GM18526 (cell line): Measurements from ENCODE around the gene GSK3B.

Experiments used
- POLR2A ChIP-seq: IDR thresholded peaks from 3 replicates; pipeline ENCODE4 v1.6.1; 2011; ENCODE audit not compliant: insufficient read length; ENCODE audit errors: extremely low read depth

The GSK3B gene

DNA sequence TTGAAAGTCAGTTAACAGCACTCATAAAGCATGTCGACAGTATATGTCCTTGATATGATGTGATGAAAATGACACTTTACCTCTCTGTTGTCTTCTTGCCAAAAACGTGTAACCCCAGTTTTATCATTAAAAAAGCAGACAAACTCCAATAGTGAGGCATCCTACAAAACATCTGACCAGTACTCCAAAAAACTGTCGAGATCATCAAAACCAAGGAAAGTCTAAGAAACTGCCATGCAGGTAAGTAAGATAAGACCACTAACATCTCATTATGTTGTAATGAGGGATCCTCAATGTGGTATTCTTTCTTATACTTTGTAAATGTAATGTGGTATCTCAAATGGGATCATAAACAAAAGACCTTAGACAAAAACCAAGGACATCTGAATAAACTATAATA, 160.0 kb downstream of the GSK3B start:
- TF ChIP-seq POLR2A: no peak

DNA sequence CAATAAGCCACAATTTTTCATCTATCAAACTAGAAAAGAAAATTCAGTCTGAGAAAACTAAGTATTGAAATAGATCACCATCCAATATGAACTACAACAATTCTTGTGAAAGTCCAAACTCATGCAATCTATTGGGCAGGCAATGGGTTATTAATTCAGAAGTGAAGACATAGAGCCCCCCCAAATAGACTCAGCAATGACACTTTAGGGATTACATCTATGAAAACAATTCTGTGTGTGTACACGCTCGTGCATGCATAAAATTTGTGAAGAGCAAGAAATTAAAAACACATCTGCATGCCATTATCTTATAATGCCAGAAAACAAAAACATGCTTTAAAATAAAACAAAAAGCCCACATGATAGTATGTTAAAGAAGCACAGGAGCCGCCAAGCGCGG, 161.0 kb downstream of the GSK3B start:
- TF ChIP-seq POLR2A: no peak

DNA sequence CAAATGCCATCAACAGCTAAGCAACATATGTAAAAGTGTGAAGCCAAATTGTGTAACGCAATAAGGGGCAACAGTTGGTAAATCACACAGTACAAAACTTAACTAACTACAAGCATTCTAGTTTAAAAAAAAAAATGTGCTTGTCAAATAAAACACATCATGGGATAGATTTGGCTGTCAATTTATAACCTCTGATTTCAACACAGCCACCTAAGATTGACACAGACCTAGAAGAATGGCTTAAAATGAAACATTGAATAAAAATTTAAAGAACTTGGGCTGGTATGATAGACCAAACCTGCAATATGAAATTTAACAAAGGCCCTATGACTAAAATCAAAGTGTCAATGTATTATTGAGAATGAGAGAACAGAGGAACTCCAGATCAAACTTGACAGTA, 164.0 kb downstream of the GSK3B start:
- no peak for TF ChIP-seq POLR2A

DNA sequence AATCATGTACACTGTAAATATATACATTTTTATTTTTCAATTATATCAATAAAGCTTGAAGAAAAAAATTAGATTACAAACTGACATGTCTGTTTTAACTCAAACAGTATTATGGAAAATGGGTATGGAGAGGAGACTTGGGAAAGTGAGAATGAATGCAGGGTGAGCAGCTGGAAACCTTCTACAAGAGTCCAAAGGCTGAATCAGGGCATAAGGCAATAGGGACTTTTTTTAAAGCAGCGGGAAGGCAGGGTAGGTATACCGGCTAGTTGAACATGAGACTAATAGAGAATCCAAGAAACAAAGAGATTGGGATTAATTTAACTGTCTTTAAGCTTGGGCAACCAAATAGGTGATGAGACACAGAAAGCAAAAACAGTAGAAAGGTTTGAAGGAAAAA, 167.1 kb downstream of the GSK3B start:
- no peak for TF ChIP-seq POLR2A

DNA sequence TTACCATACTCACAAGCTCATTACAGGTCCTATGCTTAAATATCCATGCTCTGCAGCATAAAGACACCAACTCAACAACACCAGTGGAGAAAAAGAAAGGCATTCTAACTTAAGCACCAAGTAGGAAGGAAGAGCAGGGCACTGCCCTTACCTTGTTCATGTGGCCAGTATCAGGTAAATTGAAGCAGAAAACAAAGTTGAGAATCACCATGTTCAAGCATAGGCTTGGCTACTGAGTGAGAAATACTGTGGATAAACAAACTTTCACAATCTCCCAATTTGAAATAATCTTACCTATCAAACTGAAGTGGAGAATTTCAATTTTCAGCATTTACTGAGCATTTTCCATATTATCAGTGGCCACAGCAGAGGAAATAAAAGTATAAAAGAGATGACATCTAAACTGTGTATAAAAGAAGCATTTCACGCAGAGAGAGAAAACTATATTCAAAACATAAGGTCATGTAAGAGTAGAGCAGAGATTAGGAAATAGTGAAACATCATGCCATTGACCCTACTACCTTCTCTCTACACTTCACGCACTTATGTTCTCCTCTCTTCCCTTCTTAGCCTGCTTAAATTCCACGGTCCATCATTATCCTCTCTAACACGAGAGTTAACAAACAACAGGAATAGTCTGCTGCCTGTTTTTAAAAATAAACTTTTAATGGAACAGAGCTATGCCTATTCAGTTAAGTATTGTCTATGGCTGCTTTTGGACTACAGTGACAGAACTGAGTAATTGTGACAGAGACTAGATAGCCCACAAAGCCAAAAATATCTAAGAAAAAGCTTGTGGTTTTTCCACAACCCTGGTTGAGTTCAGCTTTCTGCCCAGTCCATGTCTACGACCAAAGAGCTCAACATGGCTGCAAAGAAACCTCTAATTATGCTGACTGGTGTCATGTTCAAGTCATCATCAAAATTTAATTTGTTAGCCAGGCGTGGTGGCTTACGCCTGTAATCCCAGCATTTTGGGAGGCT, 169.8 kb downstream of the GSK3B start:
- TF ChIP-seq POLR2A: no peak

DNA sequence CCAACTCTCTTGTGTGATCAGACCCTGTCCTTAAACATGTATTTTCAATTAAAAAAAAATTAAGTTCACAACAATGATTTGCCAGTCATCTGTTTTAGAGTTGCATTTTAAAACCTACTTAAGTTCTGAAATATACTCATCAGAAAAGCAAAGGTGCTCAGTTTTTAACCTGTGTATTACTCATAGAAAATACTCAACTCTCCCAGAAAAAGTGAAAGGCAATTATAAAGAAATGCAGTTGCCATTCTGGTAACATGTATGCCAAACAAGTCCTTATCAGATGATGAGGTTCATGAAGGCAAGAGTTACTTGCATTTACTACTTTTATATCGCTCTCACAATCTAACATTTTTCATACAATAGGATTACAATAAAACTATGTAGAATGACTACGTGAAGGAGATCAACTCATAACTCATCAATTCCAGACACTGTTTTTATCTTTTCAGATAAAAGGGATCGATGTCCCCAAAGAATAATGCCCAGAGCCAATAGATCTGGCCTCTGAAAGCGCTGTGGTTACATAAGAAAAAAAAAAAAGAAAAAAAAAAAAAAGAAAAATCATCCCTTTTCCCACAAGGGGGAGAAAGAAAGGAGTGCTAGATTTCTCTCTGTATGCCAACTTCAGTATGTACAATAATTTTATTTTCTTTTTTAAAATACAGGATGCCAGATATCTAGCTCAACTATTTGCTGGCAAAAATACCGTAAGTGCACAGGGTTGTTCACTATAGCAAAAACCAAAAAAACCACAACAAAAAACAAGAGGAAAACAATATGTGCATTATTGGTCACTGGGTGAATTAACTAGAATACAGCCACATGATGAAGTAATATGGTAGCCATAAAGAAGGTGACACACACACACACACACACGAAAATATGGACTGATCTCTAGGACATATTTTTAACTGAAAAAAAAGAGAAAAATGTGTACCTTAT, 175.0 kb downstream of the GSK3B start:
- no peak for TF ChIP-seq POLR2A

DNA sequence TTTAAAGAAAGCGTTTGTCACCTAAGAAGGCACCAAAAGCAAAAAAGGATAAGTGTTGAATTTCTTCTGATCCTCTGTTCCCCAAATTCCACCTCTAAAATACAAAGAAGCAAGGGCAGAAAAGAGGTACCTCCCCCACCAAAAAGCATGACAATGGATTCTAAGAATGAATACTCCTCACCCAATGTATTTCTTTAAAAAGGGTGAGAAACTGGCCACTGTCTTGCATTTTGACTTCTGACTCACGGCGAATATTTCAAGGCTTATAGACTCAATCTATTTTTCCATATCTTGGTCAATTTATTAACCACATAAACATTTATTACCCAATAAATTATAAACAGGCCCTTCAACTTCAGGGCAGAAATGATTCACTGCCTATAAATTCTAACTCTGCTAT, 181.2 kb downstream of the GSK3B start:
- no peak for TF ChIP-seq POLR2A

DNA sequence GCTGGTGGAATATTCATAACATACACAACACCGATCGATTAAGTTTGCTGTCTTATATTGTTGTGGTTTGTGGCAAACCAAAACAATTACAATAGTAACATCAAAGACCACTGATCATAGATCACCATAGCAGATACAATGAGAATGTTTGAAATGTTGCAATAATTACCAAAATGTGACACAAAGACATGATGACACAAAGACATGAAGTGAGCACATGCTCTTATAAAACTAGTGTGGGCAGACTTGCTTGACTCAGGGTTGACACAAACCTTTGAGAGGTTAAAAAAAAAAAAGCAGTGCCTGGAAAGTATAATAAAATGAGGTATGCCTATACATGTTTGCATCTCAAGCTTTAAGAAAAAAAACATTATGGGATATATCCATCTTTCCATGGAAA, 182.0 kb downstream of the GSK3B start:
- TF ChIP-seq POLR2A: no peak

DNA sequence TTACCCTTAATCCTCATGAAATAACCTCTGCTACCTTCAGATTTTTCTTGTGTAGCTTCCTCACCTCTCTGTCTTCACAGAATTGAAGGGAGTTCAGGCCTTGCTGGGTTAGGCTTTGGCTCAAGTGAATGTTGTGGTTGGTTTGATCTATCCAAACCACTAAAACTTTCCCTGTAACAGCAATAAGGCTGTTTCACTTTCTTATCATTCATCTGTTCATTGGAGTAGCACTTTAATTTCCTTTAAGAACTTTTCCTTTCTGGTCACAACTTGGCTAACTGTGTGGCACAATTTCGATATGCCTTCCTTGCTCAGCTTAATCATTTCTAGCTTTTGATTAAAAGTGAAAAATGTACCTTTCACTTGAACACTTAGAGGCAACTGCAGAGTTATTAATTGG, 182.5 kb downstream of the GSK3B start:
- no peak for TF ChIP-seq POLR2A

DNA sequence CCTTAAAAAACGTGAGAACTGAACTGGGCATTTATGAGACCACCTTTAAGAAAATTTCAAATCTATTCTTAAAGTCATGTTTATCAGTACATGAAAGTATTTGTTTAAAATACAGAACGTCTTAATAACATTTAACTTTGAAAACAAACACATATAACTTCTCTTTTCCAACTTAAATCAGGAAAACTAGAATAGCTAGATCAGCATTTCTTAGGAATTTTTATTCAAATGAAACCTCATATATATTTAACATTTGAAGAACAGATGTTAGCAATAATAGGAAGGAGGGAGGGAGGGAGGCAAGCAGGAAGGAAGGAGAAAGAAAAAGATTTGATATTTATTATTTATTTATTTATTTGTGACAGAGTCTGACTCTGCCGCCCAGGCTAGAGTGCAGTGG, 192.2 kb downstream of the GSK3B start:
- no peak for TF ChIP-seq POLR2A

DNA sequence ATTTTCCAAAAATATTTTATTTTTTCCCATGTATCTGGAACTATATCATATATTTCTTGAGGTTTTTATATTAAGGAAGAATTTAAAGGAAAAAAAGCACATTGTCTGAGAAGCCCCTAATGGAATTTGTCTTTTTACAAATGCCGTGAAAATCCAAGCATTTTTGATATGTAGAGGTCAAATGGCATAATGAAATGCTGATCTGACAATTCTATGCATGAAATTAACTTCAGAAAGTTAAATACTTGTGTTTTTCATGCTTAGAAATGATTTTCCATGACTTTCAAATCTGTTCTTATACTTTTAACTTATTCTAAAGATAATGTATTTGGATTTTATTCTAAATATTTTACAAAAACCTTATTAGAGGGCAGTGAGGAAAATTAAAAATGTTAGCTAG, 193.1 kb downstream of the GSK3B start:
- TF ChIP-seq POLR2A: no peak

DNA sequence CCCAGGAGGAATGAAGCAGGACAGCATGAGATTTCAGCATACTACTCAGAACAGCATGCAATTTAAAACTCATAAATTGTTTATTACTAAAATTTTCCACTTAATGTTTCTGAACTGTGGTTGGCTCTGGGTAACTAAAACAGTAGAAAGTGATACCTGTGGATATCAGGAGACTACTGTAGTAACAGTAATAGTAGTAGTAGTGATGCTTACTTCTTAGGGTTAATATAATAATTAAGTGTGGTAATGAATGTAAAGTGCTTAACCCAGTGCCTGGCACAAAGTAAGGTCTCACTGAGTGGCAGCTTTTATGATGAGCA, 195.1 kb downstream of the GSK3B start:
- no peak for TF ChIP-seq POLR2A

DNA sequence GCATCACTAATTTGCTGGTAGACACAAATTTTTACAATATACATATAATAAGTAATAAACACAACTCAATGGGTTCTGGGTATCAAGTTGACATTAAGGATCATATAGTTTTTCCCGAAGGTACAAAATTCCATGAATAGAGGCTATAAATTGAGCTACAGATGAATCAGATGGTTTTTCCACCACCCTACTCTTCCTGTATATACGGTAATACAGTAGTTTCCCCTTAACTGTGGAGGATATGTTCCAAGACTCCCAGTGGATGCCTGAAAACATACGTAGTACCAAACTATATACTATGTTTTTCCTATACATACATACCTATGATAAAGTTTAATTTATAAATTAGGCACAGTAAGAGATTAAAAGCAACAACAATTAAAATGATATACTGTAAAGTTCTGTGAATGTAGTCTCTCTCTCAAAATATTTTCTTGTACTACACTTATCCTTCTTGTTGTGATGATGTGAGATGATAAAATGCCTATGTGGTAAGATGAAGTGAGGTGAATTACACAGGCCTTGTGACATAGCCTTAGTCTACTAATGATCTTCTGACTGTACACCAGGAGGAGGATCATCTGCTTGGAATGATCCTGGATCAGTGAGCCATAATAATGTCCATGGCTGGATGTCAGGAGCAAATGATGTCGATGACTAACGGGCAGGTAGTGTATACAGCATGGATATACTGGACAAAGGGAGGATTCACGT, 195.6 kb downstream of the GSK3B start:
- TF ChIP-seq POLR2A: no peak

DNA sequence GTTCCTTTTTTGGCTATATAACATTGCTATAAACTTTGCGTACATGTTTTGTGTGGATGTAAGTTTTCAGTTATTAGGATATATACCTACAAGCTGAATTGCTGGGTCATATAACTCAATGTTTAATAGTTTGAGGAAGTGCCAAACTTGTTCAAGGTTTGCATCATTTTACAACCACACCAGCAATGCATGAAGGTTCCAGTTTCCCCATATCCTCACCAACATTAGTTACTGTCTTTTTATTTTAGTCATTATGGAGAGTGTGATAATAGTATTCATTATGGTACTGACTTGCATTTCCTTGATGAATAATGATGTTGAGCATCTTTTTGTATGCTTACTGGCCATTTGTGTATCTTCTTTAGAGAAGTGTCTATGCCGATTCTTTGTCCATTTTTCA, 200.1 kb downstream of the GSK3B start:
- no peak for TF ChIP-seq POLR2A

DNA sequence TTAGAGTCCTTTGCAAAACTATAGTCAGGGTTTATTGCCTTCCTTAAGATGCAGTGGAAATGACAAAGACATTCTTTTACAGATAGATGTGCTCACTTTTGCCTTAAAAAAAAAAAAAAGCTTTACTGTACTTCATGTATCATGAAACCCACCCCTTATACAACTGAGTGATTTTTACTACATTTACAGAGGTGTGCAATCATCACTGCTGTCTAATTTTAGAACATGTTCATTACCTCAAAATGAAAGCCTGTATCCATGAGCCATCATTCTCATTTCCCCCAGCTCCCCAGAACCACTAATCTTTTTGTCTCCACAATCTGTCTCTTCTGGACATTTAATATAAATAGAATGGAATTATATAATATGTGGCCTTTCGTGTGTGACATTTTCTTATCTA, 200.5 kb downstream of the GSK3B start:
- no peak for TF ChIP-seq POLR2A

DNA sequence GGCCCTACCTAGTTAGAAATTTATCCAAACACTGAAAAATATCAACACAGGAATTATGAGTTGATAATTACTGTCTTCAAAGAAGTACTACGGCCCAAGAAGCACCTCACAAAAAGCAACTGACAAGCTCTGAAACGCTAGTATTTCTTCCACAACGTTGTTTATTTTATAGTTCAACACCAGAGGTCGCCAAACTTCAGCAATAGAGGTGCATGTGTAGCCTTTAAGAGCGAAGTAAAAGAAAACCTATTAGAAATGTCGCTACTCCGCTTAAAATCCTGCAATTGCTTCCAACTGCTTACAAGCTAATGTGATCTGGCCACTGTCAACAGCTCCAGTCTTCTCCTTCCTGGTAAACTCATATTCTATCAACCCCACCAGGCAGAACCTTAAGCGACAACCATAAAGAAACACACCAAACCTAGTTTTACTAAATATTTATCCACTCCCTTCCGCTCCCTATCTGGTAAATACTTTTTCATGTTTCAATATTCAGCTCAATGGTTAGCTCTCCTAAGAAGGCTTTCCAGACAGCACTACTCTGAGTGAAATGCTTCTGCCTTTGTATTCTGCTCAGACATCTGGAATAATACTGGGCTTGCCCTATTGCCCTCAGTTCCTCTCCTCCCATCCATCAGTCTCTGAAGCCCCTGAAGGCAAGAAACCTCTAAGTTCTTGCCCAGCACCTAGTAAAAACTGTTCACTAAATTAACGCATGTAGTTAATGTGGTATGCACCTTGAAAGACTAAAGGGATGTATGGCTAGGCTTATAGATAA, 202.1 kb downstream of the GSK3B start:
- no peak for TF ChIP-seq POLR2A
